Endothelial cell (in vitro differentiated cells): ENCODE measurements around the gene LHX4. TPM values are rescaled to one million over a fixed set of nuclear protein-coding genes. Genes with fewer than 3 reads are reported as not detected.

Experiments
- DNase-seq: peaks from one replicate; pipeline ENCODE4 v3.0.0; 2021; ENCODE audit warnings: low spot score
- H3K27ac Mint-ChIP-seq: one replicate; pipeline ENCODE4 v1.8.0; 2021; ENCODE audit warnings: mixed read lengths, inconsistent platforms; ENCODE audit not compliant: unreplicated experiment
- H3K27me3 Mint-ChIP-seq: one replicate; pipeline ENCODE4 v1.8.0; 2021; ENCODE audit warnings: mild to moderate bottlenecking, moderate library complexity, mixed read lengths, inconsistent platforms; ENCODE audit not compliant: unreplicated experiment
- H3K36me3 Mint-ChIP-seq: one replicate; pipeline ENCODE4 v1.8.0; 2021; ENCODE audit warnings: mild to moderate bottlenecking, low read depth, mixed read lengths, inconsistent platforms; ENCODE audit not compliant: unreplicated experiment
- H3K4me1 Mint-ChIP-seq: one replicate; pipeline ENCODE4 v1.8.0; 2021; ENCODE audit warnings: mild to moderate bottlenecking, mixed read lengths, inconsistent platforms; ENCODE audit not compliant: unreplicated experiment
- H3K4me3 Mint-ChIP-seq: one replicate; pipeline ENCODE4 v1.8.0; 2021; ENCODE audit warnings: mild to moderate bottlenecking, mixed read lengths, inconsistent platforms; ENCODE audit not compliant: unreplicated experiment
- H3K9me3 Mint-ChIP-seq: one replicate; pipeline ENCODE4 v1.8.0; 2021; ENCODE audit warnings: mixed read lengths, inconsistent platforms; ENCODE audit not compliant: unreplicated experiment
- total RNA-seq: library from RNA; stranded (reverse); fragmentation: NEBNext Ultra II Directional; extraction: Animal tissue kit (Norgen Biotek cat#: 25700); gene quantifications from one replicate; pipeline ENCODE4 v1.2.1, GENCODE V29; 2021; ENCODE audit not compliant: unreplicated experiment
- TF ChIP-seq, protein P1 (sequence below): fragments of 200-600 bp; sonication (generic); IDR thresholded peaks from one replicate; pipeline ENCODE4 v1.5.0; 2021; ENCODE audit warnings: antibody characterized with exemption; ENCODE audit not compliant: unreplicated experiment

The LHX4 gene
- total RNA-seq, 1 donor from 2014 or later: 1.5 TPM

DNA sequence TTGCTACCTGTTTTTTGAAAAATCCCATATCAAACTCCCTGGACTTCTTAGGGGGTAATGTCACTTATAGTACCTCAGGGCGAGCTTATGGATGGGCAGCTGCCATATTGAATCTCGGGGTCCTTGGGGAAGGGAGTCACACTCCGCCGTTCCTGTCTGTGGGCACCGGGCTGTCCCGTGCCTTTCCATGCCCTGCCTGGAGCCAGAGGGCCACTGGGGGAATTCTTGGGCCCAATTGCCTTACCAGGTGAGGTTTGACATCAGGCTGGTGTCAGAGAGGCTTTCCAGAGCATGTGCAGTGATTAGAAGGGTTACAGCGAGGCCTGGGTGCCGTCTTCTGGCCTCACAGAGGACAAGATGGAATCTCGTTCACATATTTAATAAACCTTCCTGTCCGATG is 46.6 kb upstream of the LHX4 start:
- Mint-ChIP-seq H3K36me3 (peaks cover 21% of the 10 kb centered on the region), H3K27me3 (peaks cover 6% of the 10 kb centered on the region), H3K4me1 (peaks cover 5% of the 10 kb centered on the region), H3K9me3 (no peaks in the 10 kb centered on the region), H3K4me3 (peak overlapping the region; percentile 37), H3K27ac (no peak overlapping the region)
- TF ChIP-seq, protein P1, sequence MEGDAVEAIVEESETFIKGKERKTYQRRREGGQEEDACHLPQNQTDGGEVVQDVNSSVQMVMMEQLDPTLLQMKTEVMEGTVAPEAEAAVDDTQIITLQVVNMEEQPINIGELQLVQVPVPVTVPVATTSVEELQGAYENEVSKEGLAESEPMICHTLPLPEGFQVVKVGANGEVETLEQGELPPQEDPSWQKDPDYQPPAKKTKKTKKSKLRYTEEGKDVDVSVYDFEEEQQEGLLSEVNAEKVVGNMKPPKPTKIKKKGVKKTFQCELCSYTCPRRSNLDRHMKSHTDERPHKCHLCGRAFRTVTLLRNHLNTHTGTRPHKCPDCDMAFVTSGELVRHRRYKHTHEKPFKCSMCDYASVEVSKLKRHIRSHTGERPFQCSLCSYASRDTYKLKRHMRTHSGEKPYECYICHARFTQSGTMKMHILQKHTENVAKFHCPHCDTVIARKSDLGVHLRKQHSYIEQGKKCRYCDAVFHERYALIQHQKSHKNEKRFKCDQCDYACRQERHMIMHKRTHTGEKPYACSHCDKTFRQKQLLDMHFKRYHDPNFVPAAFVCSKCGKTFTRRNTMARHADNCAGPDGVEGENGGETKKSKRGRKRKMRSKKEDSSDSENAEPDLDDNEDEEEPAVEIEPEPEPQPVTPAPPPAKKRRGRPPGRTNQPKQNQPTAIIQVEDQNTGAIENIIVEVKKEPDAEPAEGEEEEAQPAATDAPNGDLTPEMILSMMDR: no peak
- no peak for DNase-seq

DNA sequence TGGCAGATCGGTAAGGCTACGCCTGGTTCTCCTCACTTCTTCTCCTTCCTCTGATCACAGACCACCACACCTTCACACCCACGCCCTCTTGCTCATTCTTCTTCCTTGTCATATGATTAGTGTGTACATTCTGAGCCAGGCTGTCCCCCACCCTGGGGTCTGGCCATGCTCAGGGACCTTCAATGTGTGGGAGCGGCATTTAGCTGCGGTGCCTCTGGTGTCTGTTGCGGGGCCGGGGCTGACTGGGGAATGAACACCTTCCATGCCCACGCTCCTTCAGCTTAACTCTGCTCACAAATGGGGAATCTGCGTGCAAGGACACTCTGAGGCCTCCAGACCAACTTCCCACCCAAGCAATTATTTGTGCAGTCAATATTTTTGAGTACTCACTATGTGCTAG is 46.0 kb upstream of the LHX4 start:
- H3K4me1 Mint-ChIP-seq: peaks cover 9% of the 10 kb centered on the region

DNA sequence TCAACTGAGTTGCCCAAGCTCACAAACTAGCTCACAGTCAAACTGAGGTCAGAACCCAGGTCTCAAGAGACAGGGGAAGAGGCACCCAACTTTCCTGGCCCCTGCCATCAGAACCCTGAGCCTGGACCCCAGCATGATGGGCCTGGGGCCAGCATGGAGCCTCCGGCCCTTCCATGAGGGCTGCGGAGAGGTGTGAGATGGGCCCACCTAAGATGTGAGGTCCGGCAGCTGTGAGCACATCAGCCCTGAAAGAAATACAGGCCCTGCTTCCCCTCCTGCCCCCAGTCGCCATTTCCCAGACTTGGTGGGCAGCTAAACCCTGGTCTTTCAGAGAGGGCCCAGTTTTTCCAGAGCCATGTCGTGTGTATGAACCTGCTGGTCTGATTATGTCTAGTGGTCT is 44.8 kb upstream of the LHX4 start:
- H3K27me3 Mint-ChIP-seq: peaks cover 8% of the 10 kb centered on the region
- DNase-seq: no peak
- TF ChIP-seq, protein P1: no peak
- peaks cover 20% of the 10 kb centered on the region for H3K36me3 Mint-ChIP-seq
- peaks cover 16% of the 10 kb centered on the region for H3K4me1 Mint-ChIP-seq
- no peaks in the 10 kb centered on the region for H3K9me3 Mint-ChIP-seq
- H3K27ac Mint-ChIP-seq: no peak overlapping the region
- H3K4me3 Mint-ChIP-seq: no peak overlapping the region

More for the DNA sequence above, 46.0 kb upstream of the LHX4 start:
- H3K9me3 Mint-ChIP-seq: no peaks in the 10 kb centered on the region
- H3K4me3 Mint-ChIP-seq: peak overlapping the region; percentile 7
- DNase-seq: no peak
- peaks cover 20% of the 10 kb centered on the region for H3K36me3 Mint-ChIP-seq
- TF ChIP-seq, protein P1: no peak
- H3K27ac Mint-ChIP-seq: no peak overlapping the region
- peaks cover 8% of the 10 kb centered on the region for H3K27me3 Mint-ChIP-seq

DNA sequence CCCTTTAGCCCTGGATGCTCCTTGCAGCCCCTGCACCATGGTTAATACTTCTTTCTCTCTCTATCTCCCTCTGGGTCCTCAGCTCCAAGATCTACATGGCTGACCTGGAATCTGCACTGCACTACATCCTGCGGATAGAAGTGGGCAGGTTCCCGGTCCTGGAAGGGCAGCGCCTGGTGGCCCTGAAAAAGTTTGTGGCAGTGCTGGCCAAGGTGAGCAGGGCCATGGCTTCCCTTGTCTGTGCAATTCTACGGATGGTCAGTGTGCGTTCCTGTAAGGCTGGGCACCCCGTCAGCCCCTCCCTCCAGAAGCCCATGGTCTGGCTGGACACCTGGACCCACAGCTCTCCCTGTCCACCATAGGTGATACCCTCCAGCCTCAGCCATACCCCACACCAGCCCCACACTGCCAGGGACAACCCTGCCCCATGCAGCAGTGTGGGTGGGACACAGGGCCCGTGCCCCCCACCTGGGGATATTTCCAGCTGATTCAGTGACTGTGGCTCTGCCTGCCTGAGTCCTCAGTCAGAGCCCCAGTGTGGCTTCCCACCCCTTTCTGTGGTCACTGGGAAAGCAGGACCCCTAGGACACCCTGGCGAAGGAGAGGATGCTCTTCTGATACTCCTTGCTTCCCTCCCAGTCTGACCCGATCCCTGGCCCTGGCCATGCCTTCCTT is 44.0 kb upstream of the LHX4 start:
- Mint-ChIP-seq H3K4me1 (peaks cover 22% of the 10 kb centered on the region), H3K27ac (peak overlapping the region; percentile 24), H3K4me3 (no peak overlapping the region), H3K36me3 (peaks cover 25% of the 10 kb centered on the region), H3K9me3 (no peaks in the 10 kb centered on the region), H3K27me3 (peaks cover 11% of the 10 kb centered on the region)
- no peak for DNase-seq
- TF ChIP-seq, protein P1: no peak

DNA sequence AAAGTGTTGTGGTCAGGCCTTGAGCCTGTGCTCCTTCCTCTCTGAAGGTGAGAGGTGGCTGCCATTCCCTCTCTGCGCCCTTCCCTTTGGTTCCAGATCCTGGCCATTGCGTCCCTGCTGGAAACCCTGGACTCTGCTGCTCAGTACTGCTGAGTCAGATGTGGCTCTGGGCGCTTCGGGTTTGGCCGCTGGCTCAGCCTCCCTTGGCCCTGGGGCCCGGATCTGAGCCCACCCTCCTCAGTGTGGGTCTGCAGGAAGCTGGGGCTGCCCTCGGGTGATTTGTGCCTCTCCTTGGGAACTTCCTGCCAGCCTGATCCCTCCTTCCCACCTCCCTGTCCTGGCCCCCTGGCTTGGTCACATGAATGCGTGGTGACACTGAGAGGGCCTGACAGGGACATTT is 43.2 kb upstream of the LHX4 start:
- no peaks in the 10 kb centered on the region for H3K9me3 Mint-ChIP-seq
- peaks cover 18% of the 10 kb centered on the region for H3K27me3 Mint-ChIP-seq
- no peak for DNase-seq
- peaks cover 32% of the 10 kb centered on the region for H3K36me3 Mint-ChIP-seq
- no peak overlapping the region for H3K4me3 Mint-ChIP-seq
- peaks cover 27% of the 10 kb centered on the region for H3K4me1 Mint-ChIP-seq
- TF ChIP-seq, protein P1: no peak
- peak overlapping the region; percentile 24 for H3K27ac Mint-ChIP-seq
